Hepatocyte (in vitro differentiated cells): Measurements from ENCODE around the gene TACC2. TPM values are rescaled to one million over a fixed set of nuclear protein-coding genes. Genes with fewer than 3 reads are reported as not detected.

Experiments
- DNase-seq: peaks from one replicate; pipeline ENCODE4 v3.0.0-alpha.2; 2016; ENCODE audit warnings: low spot score
- H2AFZ ChIP-seq: fragments of 200-600 bp; sonication (generic); 2 replicates; pipeline ENCODE4 v1.6.0; 2016; ENCODE audit warnings: antibody characterized with exemption, mild to moderate bottlenecking
- H3K27ac ChIP-seq: fragments of 200-600 bp; sonication (generic); 2 replicates; pipeline ENCODE4 v1.5.1; 2016; ENCODE audit warnings: mild to moderate bottlenecking
- H3K27me3 ChIP-seq: fragments of 200-600 bp; sonication (generic); 2 replicates; pipeline ENCODE4 v1.6.1; 2016
- H3K36me3 ChIP-seq: fragments of 200-600 bp; sonication (generic); replicated peaks from 2 replicates; pipeline ENCODE4 v1.5.1; 2016; ENCODE audit warnings: low read depth; ENCODE audit not compliant: insufficient read depth
- H3K4me1 ChIP-seq: fragments of 200-600 bp; sonication (generic); 2 replicates; pipeline ENCODE4 v1.5.1; 2016; ENCODE audit warnings: mild to moderate bottlenecking, moderate library complexity; ENCODE audit not compliant: insufficient read depth
- H3K4me2 ChIP-seq: fragments of 200-600 bp; sonication (generic); 2 replicates; pipeline ENCODE4 v1.6.0; 2016
- H3K4me3 ChIP-seq: fragments of 200-600 bp; sonication (generic); 2 replicates; pipeline ENCODE4 v1.5.1; 2016; ENCODE audit warnings: mild to moderate bottlenecking
- H3K79me2 ChIP-seq: fragments of 200-600 bp; sonication (generic); 2 replicates; pipeline ENCODE4 v1.6.0; 2017; ENCODE audit warnings: mild to moderate bottlenecking
- H3K9me2 ChIP-seq: fragments of 200-600 bp; sonication (generic); replicated peaks from 2 replicates; pipeline ENCODE4 v1.6.0; 2017; ENCODE audit warnings: mild to moderate bottlenecking; ENCODE audit not compliant: insufficient read depth
- H3K9me3 ChIP-seq: fragments of 200-600 bp; sonication (generic); 2 replicates; pipeline ENCODE4 v1.5.1; 2016; ENCODE audit warnings: low read depth, mild to moderate bottlenecking
- H4K20me1 ChIP-seq: fragments of 200-600 bp; sonication (generic); 2 replicates; pipeline ENCODE4 v1.6.0; 2016; ENCODE audit warnings: mild to moderate bottlenecking; ENCODE audit not compliant: insufficient read depth, poor library complexity, severe bottlenecking
- EZH2 ChIP-seq: fragments of 200-600 bp; sonication (generic); IDR thresholded peaks from 2 replicates; pipeline ENCODE4 v1.6.1; 2016; ENCODE audit warnings: antibody characterized with exemption, mild to moderate bottlenecking, borderline replicate concordance
- EZH2phosphoT487 ChIP-seq: fragments of 200-600 bp; sonication (generic); IDR thresholded peaks from one replicate; pipeline ENCODE4 v1.6.1; 2018; ENCODE audit warnings: antibody characterized with exemption, mild to moderate bottlenecking, low read depth, moderate library complexity; ENCODE audit not compliant: unreplicated experiment, severe bottlenecking
- WGBS: methylation state at CpG from one replicate; pipeline ENCODE4 v1.1.6; 2016; ENCODE audit warnings: low lambda C conversion rate; ENCODE audit errors: missing lambda C conversion rate; 5-methylcytosine and 5-hydroxymethylcytosine counted together
- polyA plus RNA-seq: library from polyadenylated mRNA; unstranded; fragments of >200 nt; fragmentation: Nextera tagmentation; extraction: Ambion mirVana; gene quantifications from 2 replicates; pipeline ENCODE4 v1.2.1, GENCODE V29; 2016
- total RNA-seq: library from RNA; depleted of rRNA; stranded (reverse); fragments of >200 nt; gene quantifications from 2 replicates; pipeline ENCODE4 v1.2.3, GENCODE V29; 2014
- TF ChIP-seq, protein P1 (sequence below): fragments of 200-600 bp; sonication (generic); IDR thresholded peaks from 2 replicates; pipeline ENCODE4 v1.5.1; 2016; ENCODE audit warnings: antibody characterized with exemption, mild to moderate bottlenecking; ENCODE audit not compliant: poor library complexity

The TACC2 gene
- total and polyA plus RNA-seq, 2 experiments from 2014 or later = 20.0 to 34.6 TPM

DNA sequence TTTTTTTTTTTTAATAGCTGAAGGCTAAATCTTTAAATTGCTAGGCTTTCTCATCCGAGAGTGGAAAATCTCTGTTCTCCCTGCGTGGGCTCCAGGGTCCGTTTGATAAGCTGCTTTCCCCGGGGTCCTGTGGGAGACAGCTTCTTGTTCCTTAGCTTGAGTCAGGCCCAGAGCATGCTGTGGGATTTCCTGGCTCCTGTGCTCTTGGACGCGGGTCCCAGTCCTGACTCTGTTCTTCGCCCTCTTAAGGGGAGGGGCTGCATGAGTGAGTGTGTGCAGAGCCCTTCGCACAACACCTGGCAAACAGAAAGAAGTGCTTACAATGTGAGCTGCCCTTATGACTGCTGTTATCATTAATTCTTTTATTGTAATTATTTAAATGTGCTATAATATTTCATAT lies 133.5 kb downstream of the TACC2 start:
- Histone ChIP-seq H3K36me3 (no peaks in the 10 kb centered on the region), H3K9me3 (no peaks in the 10 kb centered on the region), H3K4me2 (no peak overlapping the region), H4K20me1 (peaks cover 8% of the 10 kb centered on the region), H3K9me2 (no peaks in the 10 kb centered on the region), H2AFZ (no peak overlapping the region), H3K4me3 (no peak overlapping the region), H3K4me1 (peaks cover 6% of the 10 kb centered on the region), H3K79me2 (peaks cover 69% of the 10 kb centered on the region), H3K27me3 (no peaks in the 10 kb centered on the region), H3K27ac (no peak overlapping the region)
- no peak for DNase-seq
- TF ChIP-seq EZH2phosphoT487 = no peak
- no peak for TF ChIP-seq EZH2
- TF ChIP-seq, protein P1, sequence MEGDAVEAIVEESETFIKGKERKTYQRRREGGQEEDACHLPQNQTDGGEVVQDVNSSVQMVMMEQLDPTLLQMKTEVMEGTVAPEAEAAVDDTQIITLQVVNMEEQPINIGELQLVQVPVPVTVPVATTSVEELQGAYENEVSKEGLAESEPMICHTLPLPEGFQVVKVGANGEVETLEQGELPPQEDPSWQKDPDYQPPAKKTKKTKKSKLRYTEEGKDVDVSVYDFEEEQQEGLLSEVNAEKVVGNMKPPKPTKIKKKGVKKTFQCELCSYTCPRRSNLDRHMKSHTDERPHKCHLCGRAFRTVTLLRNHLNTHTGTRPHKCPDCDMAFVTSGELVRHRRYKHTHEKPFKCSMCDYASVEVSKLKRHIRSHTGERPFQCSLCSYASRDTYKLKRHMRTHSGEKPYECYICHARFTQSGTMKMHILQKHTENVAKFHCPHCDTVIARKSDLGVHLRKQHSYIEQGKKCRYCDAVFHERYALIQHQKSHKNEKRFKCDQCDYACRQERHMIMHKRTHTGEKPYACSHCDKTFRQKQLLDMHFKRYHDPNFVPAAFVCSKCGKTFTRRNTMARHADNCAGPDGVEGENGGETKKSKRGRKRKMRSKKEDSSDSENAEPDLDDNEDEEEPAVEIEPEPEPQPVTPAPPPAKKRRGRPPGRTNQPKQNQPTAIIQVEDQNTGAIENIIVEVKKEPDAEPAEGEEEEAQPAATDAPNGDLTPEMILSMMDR = no peak
- WGBS = 82% methylated on average over 8 of the region's 8 CpGs

DNA sequence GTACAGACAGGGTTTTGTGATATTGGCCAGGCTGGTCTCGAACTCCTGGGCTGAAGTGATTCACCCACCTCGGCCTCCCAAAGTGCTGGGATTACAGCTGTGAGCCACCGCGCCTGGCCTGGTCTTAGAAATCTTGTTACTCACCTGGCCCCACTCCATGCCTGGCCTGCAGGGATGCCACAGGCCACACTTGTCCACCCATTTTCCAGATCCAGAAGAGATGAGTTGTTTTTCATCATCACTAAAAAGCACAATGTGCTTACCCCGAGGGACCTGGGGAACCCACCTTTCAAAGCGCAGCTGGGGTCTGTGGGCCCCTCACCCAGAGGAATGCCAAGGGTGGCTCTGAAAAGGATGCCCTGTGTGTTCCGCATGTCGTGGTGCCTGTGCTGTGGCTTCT lies 134.2 kb downstream of the TACC2 start:
- no peaks in the 10 kb centered on the region for H3K9me2 ChIP-seq
- WGBS = 83% methylated on average over 8 of the region's 8 CpGs
- TF ChIP-seq, protein P1 = no peak
- TF ChIP-seq EZH2phosphoT487 (no peak), EZH2 (no peak)
- H3K9me3 ChIP-seq = no peaks in the 10 kb centered on the region
- H2AFZ ChIP-seq = no peak overlapping the region
- no peaks in the 10 kb centered on the region for H3K36me3 ChIP-seq
- peaks cover 9% of the 10 kb centered on the region for H4K20me1 ChIP-seq
- no peak overlapping the region for H3K4me3 ChIP-seq
- H3K4me1 ChIP-seq = peaks cover 13% of the 10 kb centered on the region
- H3K79me2 ChIP-seq = peaks cover 62% of the 10 kb centered on the region
- no peak for DNase-seq
- no peaks in the 10 kb centered on the region for H3K27me3 ChIP-seq
- H3K4me2 ChIP-seq = no peak overlapping the region
- no peak overlapping the region for H3K27ac ChIP-seq

DNA sequence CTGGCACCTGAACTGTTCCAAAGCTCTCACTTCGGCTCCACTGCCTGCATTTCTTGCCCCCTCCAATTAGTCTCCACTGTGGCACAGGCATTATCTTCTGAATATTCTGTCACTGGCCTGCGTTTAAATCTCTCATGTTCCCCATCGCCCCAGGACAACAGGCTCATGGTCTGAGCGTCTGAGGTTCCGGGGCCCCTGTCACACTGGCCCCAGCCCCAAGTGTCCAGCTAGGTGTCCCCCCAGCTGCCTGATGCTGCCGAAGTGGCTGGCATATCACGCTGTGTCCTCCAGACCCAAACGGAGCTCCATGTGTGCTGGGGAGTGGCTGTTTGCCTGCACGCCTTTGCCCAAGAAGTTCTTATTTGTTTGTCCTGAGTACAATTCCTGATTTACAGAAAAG lies 135.4 kb downstream of the TACC2 start:
- 87% methylated on average over 9 of the region's 9 CpGs for WGBS

More for the DNA sequence above, 135.4 kb downstream of the TACC2 start:
- DNase-seq = no peak
- Histone ChIP-seq H3K27me3 (no peaks in the 10 kb centered on the region), H4K20me1 (peaks cover 3% of the 10 kb centered on the region), H3K27ac (no peak overlapping the region), H3K79me2 (peaks cover 60% of the 10 kb centered on the region), H3K4me1 (peaks cover 13% of the 10 kb centered on the region), H3K9me2 (no peaks in the 10 kb centered on the region), H3K4me3 (no peak overlapping the region), H3K36me3 (no peaks in the 10 kb centered on the region), H3K9me3 (no peaks in the 10 kb centered on the region), H2AFZ (no peak overlapping the region), H3K4me2 (no peak overlapping the region)
- TF ChIP-seq, protein P1 = no peak
- no peak for TF ChIP-seq EZH2phosphoT487
- TF ChIP-seq EZH2 = no peak
